HG03025 (cell line): Measurements from ENCODE around the gene UBE2F.

Experiments
- ATAC-seq: cut with Tn5 transposase; IDR thresholded peaks from one replicate; pipeline ENCODE4 v1.9.1; 2021; ENCODE audit warnings: mild to moderate bottlenecking, moderate library complexity; ENCODE audit not compliant: unreplicated experiment, low FRiP score

Gene UBE2F, protein sequence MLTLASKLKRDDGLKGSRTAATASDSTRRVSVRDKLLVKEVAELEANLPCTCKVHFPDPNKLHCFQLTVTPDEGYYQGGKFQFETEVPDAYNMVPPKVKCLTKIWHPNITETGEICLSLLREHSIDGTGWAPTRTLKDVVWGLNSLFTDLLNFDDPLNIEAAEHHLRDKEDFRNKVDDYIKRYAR

DNA sequence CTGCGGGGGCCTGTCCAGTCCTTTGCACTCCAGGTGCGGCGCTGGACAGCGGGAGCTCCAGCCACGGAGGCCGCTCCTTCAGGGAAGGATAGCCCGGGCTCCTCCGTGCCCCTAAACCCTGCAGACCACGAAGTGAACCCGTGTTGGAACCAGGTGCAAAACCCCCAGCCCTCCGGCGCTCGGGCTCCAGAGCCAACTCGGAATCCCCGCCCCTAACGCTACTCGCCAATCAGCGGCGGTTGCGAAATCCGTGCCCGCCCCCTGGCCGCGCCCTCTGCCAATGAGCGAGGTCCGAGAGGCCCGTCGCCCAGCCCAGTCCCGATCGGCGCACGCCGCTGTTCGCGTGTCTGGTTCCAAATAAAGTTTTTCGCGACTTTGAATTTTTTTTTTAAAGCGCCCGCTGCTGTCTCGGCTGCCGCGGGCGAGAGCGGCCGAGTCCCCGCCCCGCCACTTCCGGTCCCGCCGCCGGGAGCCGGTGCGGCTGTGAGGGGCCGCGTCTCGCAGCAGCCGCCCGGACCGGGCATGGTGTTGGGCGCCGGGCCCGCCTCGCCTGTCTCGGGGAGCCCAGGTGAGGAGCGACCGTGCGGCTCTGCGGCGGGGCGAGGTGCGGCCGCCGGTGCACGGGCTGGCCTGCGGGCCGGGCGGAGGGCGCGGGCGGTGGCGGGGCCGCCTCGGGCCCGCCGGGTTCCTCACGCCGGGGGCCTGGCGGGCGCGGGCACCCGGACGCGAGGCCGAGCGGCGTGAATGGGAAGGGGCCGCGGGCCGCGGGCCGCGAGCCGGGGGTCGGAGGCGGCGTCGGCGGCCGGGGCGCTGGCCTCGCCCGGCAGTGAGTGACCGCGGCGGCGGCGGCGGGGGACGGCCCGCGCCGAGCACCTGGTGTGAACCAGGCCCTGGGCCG, at the start of gene UBE2F:
Gene UBE2F, plus strand, starts transcription at position 450 of the 898 bp plus-strand sequence. CDS start 6,094 bp downstream, outside the sequence.
- ATAC-seq: peak; percentile 95

DNA sequence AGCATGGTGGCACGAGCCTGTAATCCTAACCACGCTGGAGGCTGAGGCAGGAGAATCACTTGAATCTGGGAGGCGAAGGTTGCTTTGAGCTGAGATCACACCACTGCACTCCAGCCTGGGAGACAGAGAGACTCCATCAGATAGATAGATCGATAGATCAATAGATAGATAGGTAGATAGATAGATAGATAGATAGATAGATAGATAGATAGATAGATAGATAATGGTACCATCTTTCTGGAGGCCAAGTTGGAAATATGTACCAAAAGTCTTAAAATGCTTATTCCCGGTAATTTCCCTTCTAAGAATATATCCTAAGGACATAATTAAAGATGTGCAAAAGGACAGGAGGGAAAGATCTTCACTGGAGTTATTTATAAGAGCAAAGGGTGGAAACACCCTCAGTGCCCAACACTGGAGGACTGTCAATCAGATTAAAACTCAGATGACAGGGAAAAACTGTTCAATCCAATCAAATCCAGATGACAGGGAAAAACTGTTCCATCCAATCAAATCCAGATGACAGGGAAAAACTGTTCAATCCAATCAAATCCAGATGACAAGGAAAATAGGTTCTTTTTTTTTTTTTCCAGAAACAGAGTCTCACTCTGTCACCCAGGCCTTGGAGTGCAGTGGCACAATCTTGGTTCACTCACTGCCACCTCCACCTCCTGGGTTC, 49.0 kb upstream of the UBE2F start:
- no peak for ATAC-seq

DNA sequence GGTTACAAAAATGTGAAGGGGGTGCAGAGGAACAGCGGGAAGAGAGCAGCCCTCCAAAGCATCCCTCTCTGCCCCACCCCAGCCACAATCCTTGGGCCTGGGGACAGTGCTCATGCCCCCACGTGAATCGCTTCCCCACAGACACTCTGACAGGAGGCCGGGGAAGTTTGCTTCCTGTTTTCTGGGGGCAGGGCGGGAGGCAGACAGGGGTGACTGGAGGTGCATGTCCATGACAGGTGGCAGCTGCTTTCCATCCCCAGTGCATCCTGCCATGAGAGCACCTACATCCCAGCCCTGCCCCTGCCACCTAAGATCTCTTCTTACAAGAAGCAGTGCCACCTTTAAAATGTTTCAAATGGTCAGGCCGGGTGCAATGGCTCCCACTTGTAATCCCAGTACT, 47.2 kb upstream of the UBE2F start:
- no peak for ATAC-seq

DNA sequence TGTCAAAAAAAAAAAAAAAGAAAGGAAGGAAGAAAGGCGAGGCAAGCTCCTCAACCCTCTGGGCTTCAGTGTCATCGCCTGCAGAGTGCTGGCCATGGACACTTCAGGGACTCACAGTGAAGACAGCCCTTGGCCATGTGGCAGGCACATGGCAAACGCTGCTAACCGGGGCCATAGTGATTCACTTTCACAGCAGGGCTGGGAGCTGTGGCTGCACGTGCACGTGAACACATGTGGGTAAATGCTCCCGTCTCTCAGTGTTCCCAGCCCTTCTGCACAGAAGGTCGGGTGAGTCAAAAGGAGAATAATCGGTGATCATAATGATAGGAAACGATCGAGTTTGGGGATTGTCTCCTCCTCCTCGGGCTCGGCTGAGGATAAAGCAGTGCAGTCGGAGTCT, 46.1 kb upstream of the UBE2F start:
- no peak for ATAC-seq

DNA sequence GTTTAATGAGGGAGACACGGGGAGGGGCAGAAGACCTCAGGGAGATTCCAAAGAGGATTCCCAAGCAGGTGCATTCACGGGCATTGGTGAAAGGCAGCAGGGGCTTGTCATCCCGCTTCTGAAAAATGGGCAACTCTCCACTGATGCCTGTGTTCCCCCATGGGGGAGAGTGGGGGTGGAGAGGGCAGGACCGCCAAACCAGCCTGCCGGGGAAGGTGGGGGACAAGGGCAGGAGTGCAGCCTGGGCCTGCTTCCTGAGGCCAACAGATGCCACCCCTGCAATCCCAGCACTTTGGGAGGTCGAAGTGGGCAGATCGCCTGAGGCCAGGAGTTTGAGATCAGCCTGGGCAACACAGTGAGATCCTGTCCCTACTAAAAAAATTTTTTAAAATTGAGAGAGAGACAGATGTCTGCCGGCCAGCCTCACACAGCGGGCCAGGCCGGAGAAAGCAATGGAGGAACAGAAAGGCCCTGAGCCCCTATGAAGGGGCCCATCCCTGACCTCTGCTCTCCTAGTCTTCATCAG, 44.8 kb upstream of the UBE2F start:
- ATAC-seq: no peak

DNA sequence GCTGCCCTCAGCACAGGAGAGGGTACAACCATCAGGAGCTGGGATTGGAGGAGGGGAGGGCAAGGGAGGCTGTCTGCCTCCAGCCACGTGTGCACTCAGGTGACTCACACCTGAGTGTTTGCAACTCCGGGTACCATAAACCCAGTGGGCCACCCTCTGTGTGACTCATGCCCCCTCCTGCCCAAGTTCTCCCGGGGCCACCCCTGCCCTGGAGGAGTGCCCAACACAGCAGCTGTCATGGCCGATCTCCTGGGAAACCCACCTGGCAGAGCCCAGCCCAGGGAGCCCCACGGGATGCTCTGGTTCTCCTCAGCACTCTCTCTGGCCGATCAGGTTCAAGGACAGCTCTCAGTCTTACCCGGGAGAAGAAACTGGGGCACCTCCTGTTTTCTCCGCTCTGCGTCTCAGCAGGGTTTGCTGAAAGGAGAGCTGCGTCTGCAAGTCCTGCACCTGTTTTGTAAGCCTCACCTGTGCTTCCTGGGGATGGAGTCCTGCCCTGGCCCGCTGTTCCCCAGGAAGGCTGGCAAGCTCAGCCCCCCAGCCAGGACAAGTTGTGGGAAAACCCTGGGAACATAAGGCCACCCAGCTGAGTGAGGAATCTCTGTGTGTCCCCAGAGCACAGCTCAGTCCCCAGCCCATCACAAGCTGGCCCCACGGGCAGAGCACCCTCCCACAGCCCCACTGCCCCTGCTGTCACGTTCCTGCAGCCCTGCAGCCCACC, 44.0 kb upstream of the UBE2F start:
- ATAC-seq: no peak

DNA sequence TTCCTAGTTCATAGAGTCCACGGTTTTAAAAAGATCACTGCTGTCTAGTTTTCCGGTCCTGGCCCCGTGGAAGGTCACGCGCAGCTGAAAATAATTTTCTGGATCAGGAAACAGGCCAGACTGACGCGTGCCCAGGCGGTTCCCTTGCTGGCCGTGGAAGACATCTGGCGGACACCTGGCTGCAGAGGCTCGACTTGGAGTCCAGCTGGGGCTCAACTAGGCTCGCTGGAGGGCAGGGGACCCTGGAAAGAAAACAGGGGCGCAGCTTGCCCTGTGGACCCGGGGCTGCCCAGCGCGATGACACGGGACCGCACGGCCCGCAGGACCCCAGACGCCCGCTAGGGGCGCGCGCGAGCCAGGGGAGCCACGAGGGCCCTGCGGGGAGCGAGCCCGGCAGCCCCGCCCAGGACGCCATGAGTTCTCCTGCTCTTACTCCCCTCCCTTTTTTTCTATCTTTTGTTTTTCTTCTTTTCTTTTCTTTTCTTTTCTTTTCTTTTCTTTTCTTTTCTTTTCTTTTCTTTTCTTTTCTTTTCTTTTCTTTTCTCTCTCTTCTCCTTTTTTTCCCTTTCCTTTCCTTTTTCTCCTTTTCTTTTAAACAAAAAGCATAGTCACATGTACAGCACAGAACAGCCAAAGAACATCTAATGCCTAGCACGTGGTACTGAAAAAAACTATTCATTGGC, 43.2 kb upstream of the UBE2F start:
- peak; percentile 82 for ATAC-seq

DNA sequence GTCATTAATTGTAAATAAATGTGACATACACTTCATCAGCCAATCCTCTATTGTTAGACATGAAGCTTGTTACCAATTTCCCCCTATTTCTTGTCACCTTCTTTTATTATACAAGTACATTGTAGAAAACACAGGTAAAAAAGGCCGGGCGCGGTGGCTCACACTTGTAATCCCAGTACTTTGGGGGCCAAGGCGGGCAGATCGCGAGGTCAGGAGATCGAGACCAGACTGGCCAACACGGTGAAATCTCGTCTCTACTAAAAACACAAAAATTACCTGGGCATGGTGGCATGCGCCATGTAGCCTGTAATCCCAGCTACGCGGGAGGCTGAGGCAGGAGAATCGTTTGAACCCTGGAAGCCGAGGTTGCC, 42.7 kb upstream of the UBE2F start:
- ATAC-seq: no peak

DNA sequence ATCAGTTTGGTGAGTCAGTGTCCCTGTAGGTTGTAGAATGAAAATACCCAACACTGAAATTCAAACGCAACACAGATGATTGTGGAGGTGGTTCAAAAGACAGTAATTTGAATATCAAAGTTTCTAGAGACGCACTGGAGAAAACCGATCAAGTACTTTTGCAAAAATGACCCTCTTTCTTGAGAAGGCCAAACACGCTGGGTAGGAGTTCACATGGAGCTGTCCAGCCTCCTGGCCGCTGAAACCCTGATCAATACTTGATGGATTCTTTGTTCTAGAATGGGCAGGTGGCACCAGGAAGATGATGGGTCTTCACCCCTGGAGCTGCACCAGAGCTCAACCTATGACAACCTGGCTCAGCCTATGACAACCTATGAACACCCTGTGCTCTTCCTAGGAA, 39.7 kb upstream of the UBE2F start:
- no peak for ATAC-seq

DNA sequence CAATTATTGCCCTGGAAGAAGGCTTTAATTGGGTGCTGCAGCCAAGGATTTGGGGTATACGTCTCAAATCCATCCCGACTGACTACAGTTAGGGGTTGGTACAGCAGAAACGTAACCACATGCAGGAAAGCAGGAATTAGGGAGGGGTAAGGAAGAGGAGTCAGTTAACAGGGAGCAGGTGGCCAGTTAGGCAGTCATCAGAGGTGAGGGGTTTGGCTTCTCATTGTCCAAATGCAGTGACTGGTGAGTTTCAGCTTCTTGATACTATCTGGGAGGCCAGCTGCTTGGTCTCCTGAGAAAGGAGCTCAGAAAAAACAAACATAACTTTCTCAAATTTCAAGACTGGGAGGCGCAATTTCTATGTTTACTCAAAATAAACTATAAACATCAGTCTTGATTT, 38.8 kb upstream of the UBE2F start:
- no peak for ATAC-seq

DNA sequence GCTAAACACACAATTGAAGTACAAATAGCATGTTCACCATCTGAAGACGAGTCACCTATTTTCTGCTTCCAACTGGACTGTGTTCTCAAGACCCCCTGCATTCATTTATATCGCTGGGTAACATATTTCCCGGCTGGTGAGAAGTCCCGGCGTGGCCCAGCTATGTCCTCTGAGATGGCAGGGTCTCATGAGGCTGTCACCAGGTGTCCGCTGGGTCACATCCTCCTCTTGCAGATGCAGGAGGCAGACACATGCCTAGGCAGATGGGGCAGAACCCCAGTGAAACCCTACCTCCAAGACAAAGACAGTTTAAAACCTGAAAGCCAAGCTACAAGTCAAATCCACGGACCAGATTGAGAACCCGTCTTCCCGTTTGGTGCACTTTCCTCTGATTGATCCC, 36.8 kb upstream of the UBE2F start:
- no peak for ATAC-seq

DNA sequence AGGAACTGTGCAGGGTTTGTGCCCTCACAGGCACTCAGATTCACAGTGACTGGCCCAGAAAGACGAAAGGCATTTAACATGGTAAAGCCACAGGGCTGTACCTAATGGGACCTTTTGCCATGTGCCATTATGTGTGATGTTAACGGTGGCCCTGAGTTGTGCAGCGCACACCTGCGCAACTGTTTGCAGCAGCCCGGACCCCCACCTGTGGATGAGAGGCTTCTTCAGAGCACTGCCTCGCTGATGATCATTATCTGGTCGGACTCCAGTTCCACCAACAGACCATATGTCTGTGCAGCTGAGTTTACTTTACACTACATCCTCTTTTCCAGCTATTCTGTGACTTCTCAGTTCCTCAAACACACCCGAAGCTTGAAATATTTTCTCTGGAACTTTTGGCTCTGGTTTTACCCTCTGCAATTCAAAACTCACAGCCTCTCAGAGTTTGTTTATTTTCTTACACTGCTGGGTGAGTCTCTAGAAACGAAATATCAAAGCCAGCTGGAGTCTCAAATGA, 35.6 kb upstream of the UBE2F start:
- ATAC-seq: no peak

DNA sequence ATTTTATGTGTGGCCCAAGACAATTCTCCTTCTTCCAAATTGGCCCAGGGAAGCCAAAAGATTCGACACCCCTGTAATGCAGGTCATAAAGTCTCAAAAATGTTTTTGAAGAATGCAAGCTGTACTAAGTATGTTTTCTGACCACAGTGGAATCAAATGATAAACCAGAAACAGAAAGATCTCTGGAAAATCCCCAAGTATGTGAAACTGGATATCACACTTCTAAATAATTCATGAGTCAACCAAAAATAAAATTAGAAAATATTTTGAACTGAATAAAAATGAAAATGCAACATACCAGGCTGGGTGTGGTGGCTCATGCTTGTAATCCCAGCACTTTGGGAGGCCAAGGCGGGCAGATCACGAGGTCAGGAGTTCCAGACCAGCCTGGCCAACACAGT, 34.1 kb upstream of the UBE2F start:
- no peak for ATAC-seq

DNA sequence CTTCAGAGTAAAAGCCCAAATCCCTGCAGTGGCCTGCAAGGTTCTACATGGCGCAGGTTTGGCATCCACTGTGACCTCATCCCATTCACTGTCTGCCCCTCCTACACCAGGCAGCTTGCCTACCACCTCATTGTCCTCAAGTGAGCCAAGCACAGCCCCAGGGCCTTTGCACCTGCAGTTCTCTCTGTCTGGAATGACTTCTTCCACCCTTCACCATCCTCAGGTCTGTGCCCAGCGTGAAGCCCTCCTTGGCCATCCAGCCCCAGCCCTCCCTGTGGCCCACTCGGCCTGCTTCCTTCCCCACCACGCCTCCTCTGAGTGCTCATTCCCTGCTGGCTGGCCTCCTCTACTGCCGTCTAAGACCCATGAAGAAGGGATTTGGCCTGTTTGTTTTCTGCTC, 32.6 kb upstream of the UBE2F start:
- no peak for ATAC-seq

DNA sequence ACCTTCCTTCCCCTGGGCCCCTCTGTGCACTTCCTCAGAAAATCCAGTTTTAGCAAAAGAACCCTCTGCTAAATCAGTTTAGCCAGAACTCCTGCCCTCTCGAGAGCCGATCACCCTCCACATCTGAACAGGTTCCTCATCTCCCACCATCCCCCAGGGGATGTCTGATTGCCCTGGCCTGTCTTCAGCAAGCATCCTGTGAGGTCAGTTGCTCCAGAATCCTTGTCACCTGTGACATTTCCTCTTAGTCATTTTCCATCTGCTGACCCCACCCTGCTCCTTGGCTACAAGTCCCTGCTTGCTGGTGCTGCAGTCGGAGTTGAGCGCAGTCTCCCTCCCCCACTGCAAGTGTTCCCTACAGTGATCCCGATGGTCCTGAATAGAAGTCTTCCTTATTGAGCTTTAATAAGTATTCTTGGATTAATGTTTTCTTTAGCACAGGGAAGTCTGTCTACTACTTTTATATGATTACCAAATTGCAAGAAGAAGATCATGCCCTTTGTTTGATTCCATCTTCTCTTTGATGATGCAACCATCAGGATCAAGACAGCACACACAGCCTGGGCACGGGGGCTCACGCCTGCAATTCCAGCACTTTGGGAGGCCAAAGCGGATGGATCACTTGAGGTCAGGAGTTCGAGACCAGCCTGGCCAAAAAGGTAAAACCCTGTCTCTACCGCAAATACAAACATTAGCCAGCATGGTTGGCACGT, 30.9 kb upstream of the UBE2F start:
- no peak for ATAC-seq

DNA sequence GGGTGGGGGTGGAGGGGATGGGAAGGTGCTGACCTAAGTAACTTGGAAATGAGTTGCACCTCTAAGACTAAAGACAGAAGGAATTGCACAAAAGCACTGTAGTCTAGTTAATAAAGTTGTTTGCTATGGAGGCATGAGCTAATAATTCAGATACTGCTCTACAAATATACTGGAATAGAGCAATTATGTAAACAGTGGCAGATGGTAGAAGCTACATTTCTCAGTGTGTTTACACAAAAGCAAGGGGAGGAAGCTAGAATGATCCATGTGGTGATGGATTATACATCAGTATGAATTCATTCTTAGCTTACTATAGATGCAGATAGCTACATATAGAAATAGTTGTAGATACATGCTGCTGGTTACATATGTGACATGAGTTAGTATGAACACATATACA, 27.6 kb upstream of the UBE2F start:
- ATAC-seq: no peak

DNA sequence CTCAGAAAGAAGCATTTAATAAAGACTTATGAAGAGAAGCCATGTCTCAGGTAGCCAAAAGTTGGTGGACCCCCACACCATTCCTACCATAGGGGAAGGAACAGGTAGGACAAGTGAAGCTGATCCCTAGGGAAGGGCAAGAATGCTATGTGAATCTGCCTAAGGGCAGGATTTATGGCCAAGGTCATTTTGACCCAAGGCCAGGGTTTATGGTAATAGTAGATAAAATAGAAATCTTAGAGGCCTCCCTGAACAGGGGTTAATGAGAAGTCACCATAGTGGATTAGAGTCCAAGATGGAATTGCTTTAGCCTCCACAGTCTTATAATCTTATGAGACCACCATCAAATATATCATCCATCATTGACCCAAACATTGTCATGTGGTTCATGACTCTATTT, 26.0 kb upstream of the UBE2F start:
- ATAC-seq: no peak

DNA sequence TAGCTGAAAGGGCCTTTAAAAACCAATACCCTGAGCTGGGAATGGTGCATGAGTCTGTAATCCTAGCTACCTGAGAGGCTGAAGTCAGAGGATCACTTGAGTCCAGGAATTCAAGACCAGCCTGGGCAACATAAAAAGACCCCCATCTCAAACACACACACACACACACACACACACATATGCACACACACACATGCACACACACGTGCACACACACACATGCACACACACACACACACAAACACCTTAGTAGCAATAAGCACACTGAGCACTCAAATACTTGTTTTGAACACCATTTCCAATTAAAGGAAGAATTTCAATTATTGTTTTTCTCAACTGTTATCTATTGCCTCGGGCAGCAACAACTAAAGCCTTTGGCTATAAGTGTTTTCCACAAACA, 25.6 kb upstream of the UBE2F start:
- ATAC-seq: no peak

DNA sequence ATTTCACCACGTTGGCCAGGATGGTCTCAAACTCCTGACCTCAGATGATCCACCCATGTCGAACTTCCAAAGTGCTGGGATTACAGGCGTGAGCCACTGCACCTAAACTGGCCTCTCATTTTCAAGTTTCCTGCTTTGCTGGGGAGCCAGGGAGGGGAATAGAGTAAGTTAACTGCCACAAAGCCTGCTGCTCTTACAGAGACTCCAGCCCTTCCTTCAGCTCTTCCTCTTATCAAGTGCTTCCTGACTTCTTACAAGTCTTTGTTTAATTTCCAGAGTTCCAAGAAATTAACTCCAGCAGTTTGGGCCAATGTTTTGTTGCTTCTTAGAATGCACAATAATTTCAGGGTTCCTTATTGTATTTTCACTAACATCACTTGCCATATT, 24.3 kb upstream of the UBE2F start:
- ATAC-seq: no peak
